GM20431 (cell line): ENCODE measurements around the gene RABGAP1.

Experiments
- in situ Hi-C: fragments of 300-500 bp; cut with MseI, MboI; formaldehyde crosslinking; loops from one replicate; pipeline ENCODE4 v1.15.0; 2020; ENCODE audit warnings: low sequenced_read_pairs; ENCODE audit not compliant: unreplicated experiment

RABGAP1 gene

GRCh38 chr9:123102375-123103113, 161.7 kb downstream of the RABGAP1 start:
- in situ Hi-C loops = no loop called here

- in situ Hi-C loops = no loop called here
These were observed 164.0 kb downstream of the RABGAP1 start for GRCh38 chr9:123104807-123105206.

- in situ Hi-C loops = no loop called here
These were observed 164.7 kb downstream of the RABGAP1 start for GRCh38 chr9:123105490-123105889.

GRCh38 chr9:123107639-123108285, 166.9 kb downstream of the RABGAP1 start:
- in situ Hi-C loops = no loop called here

- in situ Hi-C loops = no loop called here
These were observed 168.2 kb downstream of the RABGAP1 start for GRCh38 chr9:123108976-123109375.

GRCh38 chr9:123109540-123110279, 168.9 kb downstream of the RABGAP1 start:
- in situ Hi-C loops = no loop called here

GRCh38 chr9:123111427-123112014, 170.7 kb downstream of the RABGAP1 start:
- in situ Hi-C loops = no loop called here

GRCh38 chr9:123112015-123112975, 171.5 kb downstream of the RABGAP1 start:
- in situ Hi-C loops = no loop called here

- in situ Hi-C loops = no loop called here
These were observed 172.4 kb downstream of the RABGAP1 start for GRCh38 chr9:123113185-123113584.

- in situ Hi-C loops = no loop called here
These were observed 174.5 kb downstream of the RABGAP1 start for GRCh38 chr9:123115146-123115913.

GRCh38 chr9:123116036-123116435, 175.2 kb downstream of the RABGAP1 start:
- in situ Hi-C loops = no loop called here

GRCh38 chr9:123119566-123119965, 178.7 kb downstream of the RABGAP1 start:
- in situ Hi-C loops = no loop called here

GRCh38 chr9:123120131-123120530, 179.3 kb downstream of the RABGAP1 start:
- in situ Hi-C loops = no loop called here

GRCh38 chr9:123120953-123121352, 180.1 kb downstream of the RABGAP1 start:
- in situ Hi-C loops = no loop called here

- in situ Hi-C loops = no loop called here
These were observed 180.6 kb downstream of the RABGAP1 start for GRCh38 chr9:123121457-123121856.

GRCh38 chr9:123127512-123128075, 186.8 kb downstream of the RABGAP1 start:
- in situ Hi-C loops = no loop called here

GRCh38 chr9:123128591-123128990, 187.8 kb downstream of the RABGAP1 start:
- in situ Hi-C loops = no loop called here

- in situ Hi-C loops = no loop called here
These were observed 188.6 kb downstream of the RABGAP1 start for GRCh38 chr9:123129423-123129822.

GRCh38 chr9:123131258-123131657, 190.4 kb downstream of the RABGAP1 start:
- in situ Hi-C loops = no loop called here
